ENCODE results near the gene RGS12.

DNA sequence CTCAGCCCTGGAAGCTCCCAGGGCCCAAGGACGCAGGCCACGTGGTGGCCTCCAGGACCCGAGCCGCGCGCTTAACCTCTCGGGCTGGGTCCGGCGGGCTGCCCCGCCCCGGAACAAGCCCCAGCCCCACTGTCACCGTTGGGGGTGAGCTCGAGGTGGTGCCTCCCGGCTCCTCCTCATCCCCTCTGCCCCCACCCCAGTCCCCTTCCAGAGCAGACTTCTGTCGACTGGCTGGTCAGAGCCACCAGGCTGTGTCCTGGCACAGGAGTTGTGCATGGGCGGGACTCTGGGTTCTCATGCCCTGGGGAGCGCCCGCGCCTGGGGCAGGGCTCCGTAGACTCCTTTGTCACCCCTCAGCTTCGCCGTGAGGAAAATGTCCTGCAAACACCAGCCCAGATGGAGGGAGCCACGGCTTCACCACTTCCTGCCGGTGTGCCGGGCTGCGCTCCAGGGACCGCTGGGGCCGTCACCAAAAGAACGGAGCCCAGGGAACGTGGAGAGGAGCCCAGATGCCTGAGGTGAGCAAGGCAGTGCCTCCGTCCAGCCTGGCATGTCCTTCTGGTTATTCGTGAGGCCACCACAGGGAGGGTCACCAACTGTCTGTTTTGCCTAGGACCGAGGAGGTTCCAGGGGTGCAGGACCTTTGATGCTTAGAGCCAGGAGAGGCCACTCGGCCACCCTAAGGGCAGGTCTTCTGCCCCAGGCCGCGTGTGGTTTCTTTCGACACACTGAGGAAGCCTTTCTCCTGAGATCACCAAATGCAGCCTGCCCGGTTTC lies 7.1 kb upstream of the RGS12 start:
- TF ChIP-seq TAF1 (IDR thresholded peaks at IDR 0.05; ENCODE audit: borderline replicate concordance, low read depth, low read length) (no peak), POLR2A (IDR thresholded peaks at IDR 0.05; ENCODE audit: low read depth, low read length) (no peak), POLR2AphosphoS5 (IDR thresholded peaks at IDR 0.05; ENCODE audit: low read depth, low read length) (no peak)
